GM23338 (cell line): ENCODE data around the gene COL4A1. TPM values are rescaled to one million over a fixed set of nuclear protein-coding genes. Genes with fewer than 3 reads are reported as not detected.

Experiments
- ATAC-seq: fragments of 200-7000 bp; cut with Tn5 transposase; 3 replicates; pipeline ENCODE4 v1.9.1; 2020
- DNase-seq: peaks from one replicate; pipeline ENCODE4 v3.0.0-alpha.2; 2015; ENCODE audit warnings: low spot score
- H2AFZ ChIP-seq: fragments of 200-600 bp; sonication (generic); 2 replicates; pipeline ENCODE4 v1.8.0; 2016; ENCODE audit warnings: antibody characterized with exemption, mild to moderate bottlenecking, moderate library complexity
- H3F3A ChIP-seq: fragments of 200-600 bp; sonication (generic); replicated peaks from 2 replicates; pipeline ENCODE4 v1.8.0; 2017; ENCODE audit warnings: antibody characterized with exemption, mixed run types, low read depth
- H3K27ac ChIP-seq: fragments of 200-600 bp; sonication (generic); 2 replicates; pipeline ENCODE4 v1.6.1; 2016; ENCODE audit warnings: low read depth
- H3K27me3 ChIP-seq: fragments of 200-600 bp; sonication (generic); 2 replicates; pipeline ENCODE4 v1.8.0; 2016; ENCODE audit warnings: mild to moderate bottlenecking, mixed run types, moderate library complexity; ENCODE audit not compliant: insufficient read depth
- H3K36me3 ChIP-seq: fragments of 200-600 bp; sonication (generic); 2 replicates; pipeline ENCODE4 v1.8.0; 2016; ENCODE audit warnings: mild to moderate bottlenecking; ENCODE audit not compliant: insufficient read depth
- H3K4me1 ChIP-seq: fragments of 200-600 bp; sonication (generic); 2 replicates; pipeline ENCODE4 v1.8.0; 2016; ENCODE audit warnings: mild to moderate bottlenecking, moderate library complexity; ENCODE audit not compliant: insufficient read depth
- H3K4me2 ChIP-seq: fragments of 200-600 bp; sonication (generic); 2 replicates; pipeline ENCODE4 v1.7.1; 2017; ENCODE audit warnings: mixed run types
- H3K4me3 ChIP-seq: fragments of 200-600 bp; sonication (generic); 2 replicates; pipeline ENCODE4 v1.6.1; 2016; ENCODE audit warnings: mixed run types
- H3K79me2 ChIP-seq: fragments of 200-600 bp; sonication (generic); replicated peaks from 2 replicates; pipeline ENCODE4 v1.8.0; 2017; ENCODE audit warnings: mild to moderate bottlenecking; ENCODE audit not compliant: insufficient read depth
- H3K9me2 ChIP-seq: fragments of 200-600 bp; sonication (generic); 2 replicates; pipeline ENCODE4 v1.8.0; 2017; ENCODE audit not compliant: insufficient read depth
- H4K20me1 ChIP-seq: fragments of 200-600 bp; sonication (generic); replicated peaks from 2 replicates; pipeline ENCODE4 v1.8.0; 2017; ENCODE audit warnings: mild to moderate bottlenecking; ENCODE audit not compliant: insufficient read depth
- H3K27ac Mint-ChIP-seq: 2 replicates; pipeline ENCODE4 v1.8.0; 2020; ENCODE audit warnings: inconsistent platforms, mild to moderate bottlenecking, moderate library complexity, mixed read lengths
- H3K27me3 Mint-ChIP-seq: 3 replicates; pipeline ENCODE4 v1.8.0; 2022; ENCODE audit warnings: low read depth, mild to moderate bottlenecking, moderate library complexity, mixed read lengths, inconsistent platforms; ENCODE audit not compliant: insufficient read depth, poor library complexity
- H3K36me3 Mint-ChIP-seq: 3 replicates; pipeline ENCODE4 v1.8.0; 2021; ENCODE audit warnings: low read depth, mild to moderate bottlenecking, inconsistent platforms, moderate library complexity, mixed read lengths
- H3K4me1 Mint-ChIP-seq: 3 replicates; pipeline ENCODE4 v1.8.0; 2020; ENCODE audit warnings: mild to moderate bottlenecking, inconsistent platforms, mixed read lengths
- H3K4me3 Mint-ChIP-seq: 3 replicates; pipeline ENCODE4 v1.8.0; 2021; ENCODE audit warnings: moderate library complexity, mild to moderate bottlenecking, inconsistent platforms, mixed read lengths
- H3K9me3 Mint-ChIP-seq: 3 replicates; pipeline ENCODE4 v1.8.0; 2020; ENCODE audit warnings: moderate library complexity, mild to moderate bottlenecking, inconsistent platforms, mixed read lengths
- CREB1 ChIP-seq: fragments of 250-450 bp; sonication (Bioruptor Pico); IDR thresholded peaks from 2 replicates; pipeline ENCODE4 v1.5.0; 2020; ENCODE audit warnings: low read depth, mild to moderate bottlenecking, moderate library complexity
- CTCF ChIP-seq, 2 experiments: fragments of 200-600 bp in 1 of 2; sonication (generic) in 1 of 2; conservative IDR thresholded peaks; 2 replicates each; pipeline versions ENCODE4 v1.5.1 to v1.6.1; 2016 to 2017; ENCODE audit warnings: antibody characterized with exemption in 2 of 2, low read depth in 2 of 2, mild to moderate bottlenecking in 2 of 2, moderate library complexity in 1 of 2
- ETS1 ChIP-seq: IDR thresholded peaks from 2 replicates; pipeline ENCODE4 v1.6.1; 2016; ENCODE audit warnings: antibody characterized with exemption
- EZH2 ChIP-seq: fragments of 200-600 bp; sonication (generic); IDR thresholded peaks from one replicate; pipeline ENCODE4 v1.8.0; 2017; ENCODE audit warnings: antibody characterized with exemption, mild to moderate bottlenecking, low read depth; ENCODE audit not compliant: unreplicated experiment
- EZH2phosphoT487 ChIP-seq: fragments of 200-600 bp; sonication (generic); IDR thresholded peaks from one replicate; pipeline ENCODE4 v1.8.1; 2018; ENCODE audit warnings: antibody characterized with exemption; ENCODE audit not compliant: unreplicated experiment
- JUNB ChIP-seq: IDR thresholded peaks from one replicate; pipeline ENCODE4 v1.6.1; 2016; ENCODE audit warnings: antibody characterized with exemption; ENCODE audit not compliant: unreplicated experiment
- NANOG ChIP-seq: IDR thresholded peaks from 2 replicates; pipeline ENCODE4 v1.6.1; 2016; ENCODE audit warnings: antibody characterized with exemption, borderline replicate concordance
- POLR2AphosphoS5 ChIP-seq: IDR thresholded peaks from 2 replicates; pipeline ENCODE4 v1.6.1; 2016; ENCODE audit warnings: antibody characterized with exemption, low read depth
- ZNF114 ChIP-seq: fragments of 250-450 bp; sonication (Bioruptor Pico); IDR thresholded peaks from 2 replicates; pipeline ENCODE4 v1.5.0; 2020; ENCODE audit warnings: mild to moderate bottlenecking, moderate library complexity
- ZNF331 ChIP-seq: fragments of 250-450 bp; sonication (Bioruptor Pico); IDR thresholded peaks from 2 replicates; pipeline ENCODE4 v1.5.0; 2020; ENCODE audit warnings: low read depth, mild to moderate bottlenecking, moderate library complexity
- polyA plus RNA-seq: library from polyadenylated mRNA; unstranded; fragments of >200 nt; fragmentation: Nextera tagmentation; extraction: Ambion mirVana; gene quantifications from 2 replicates; pipeline ENCODE4 v1.2.1, GENCODE V29; 2016
- total RNA-seq: library from RNA; depleted of rRNA; stranded (reverse); fragments of >200 nt; shearing (Covaris generic); gene quantifications from 2 replicates; pipeline ENCODE4 v1.2.3, GENCODE V29; 2014
- TF ChIP-seq, protein P1 (sequence below): fragments of 250-450 bp; sonication (Bioruptor Pico); IDR thresholded peaks from 2 replicates; pipeline ENCODE4 v1.5.0; 2020; ENCODE audit warnings: mild to moderate bottlenecking, moderate library complexity

Gene COL4A1
- total and polyA plus RNA-seq, 2 experiments from 2014 or later, result 39.1 to 110 TPM

DNA sequence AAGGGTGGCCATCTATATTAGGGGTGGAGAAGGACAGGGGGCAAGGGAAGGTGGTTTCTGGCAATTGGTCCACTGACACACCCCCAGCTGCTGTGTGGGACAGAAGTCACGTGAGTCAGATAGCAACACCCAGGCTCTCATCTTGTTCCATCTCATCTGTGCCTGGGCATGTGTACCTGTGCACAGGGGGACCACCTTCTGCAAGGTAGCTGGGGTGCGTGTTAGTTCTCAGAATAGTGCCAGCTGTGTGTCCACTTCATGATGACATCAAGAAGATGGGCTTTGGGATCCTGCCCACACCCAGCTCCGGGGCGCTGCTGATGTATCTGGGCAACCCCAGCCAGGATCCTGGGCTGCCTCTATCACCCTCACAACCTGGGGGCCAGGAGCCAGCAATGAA is 38.7 kb upstream of the COL4A1 start (continued):
- TF ChIP-seq ZNF114 (CRISPR knock-in tag), result no peak
- TF ChIP-seq NANOG, result no peak
- TF ChIP-seq POLR2AphosphoS5, result no peak
- no peak for TF ChIP-seq EZH2phosphoT487
- no peak for TF ChIP-seq CTCF (conservative IDR thresholded peaks at IDR 0.05; ENCODE audit: low read depth in 2 of 2)
- TF ChIP-seq ETS1, result no peak
- no peak for TF ChIP-seq ZNF331 (CRISPR knock-in tag)
- no peak for TF ChIP-seq JUNB

DNA sequence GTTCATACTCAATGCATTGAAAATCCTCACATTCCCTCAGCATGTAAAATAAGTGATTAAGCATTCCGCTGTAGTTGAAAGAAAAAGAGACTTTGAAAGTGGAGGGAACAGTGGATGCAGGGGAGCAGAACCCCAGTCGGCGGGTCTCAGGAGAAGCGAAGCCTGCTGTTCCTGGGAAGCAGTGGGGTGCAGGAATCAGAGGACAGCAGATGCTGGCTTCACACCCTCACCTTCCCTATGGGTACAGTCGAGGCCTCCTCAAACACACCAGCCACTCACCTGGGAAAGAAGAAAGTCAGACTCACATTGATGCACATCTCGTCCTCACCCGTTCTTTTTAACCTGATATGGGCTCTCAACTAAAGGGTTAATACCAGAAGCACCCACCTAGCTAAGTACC is 38.3 kb upstream of the COL4A1 start:
- Mint-ChIP-seq H3K4me1 (peaks cover 25% of the 10 kb centered on the region), H3K9me3 (no peaks in the 10 kb centered on the region), H3K36me3 (no peaks in the 10 kb centered on the region; the same call in 2 of the 3 replicates), H3K27ac (no peak overlapping the region), H3K4me3 (no peak overlapping the region), H3K27me3 (peaks cover 3% of the 10 kb centered on the region)
- Histone ChIP-seq H3K79me2 (peaks cover 32% of the 10 kb centered on the region), H3F3A (no peaks in the 10 kb centered on the region), H3K36me3 (no peaks in the 10 kb centered on the region), H3K4me1 (peaks cover 13% of the 10 kb centered on the region), H3K9me2 (no peaks in the 10 kb centered on the region), H2AFZ (no peak overlapping the region), H3K4me2 (no peak overlapping the region), H3K27ac (no peak overlapping the region), H3K4me3 (no peak overlapping the region), H4K20me1 (peaks cover 5% of the 10 kb centered on the region; the same call in 1 of the 2 replicates), H3K27me3 (no peaks in the 10 kb centered on the region)
- TF ChIP-seq ZNF331 (CRISPR knock-in tag), result no peak
- DNase-seq (no peak), ATAC-seq (no peak)

DNA sequence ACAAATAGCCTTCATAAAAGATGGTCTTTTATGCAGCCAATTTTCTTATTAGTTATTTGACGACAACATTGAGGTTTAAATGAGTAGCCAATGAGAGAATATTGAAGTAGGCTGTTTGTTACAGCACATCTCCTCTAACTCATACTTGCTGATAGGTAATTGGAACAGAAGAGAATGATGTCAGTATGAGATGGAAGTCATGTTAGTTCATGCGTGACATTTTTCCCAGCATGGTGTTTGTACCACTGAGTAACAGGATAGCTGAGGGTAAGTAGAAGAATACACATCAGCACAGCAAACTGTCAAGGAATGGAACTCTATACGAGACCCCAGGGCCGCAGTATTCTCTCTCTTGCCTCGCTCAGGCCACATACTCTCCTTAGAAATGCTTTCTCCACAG is 37.4 kb upstream of the COL4A1 start:
- Histone ChIP-seq H3K27ac (no peak overlapping the region), H3K79me2 (peaks cover 34% of the 10 kb centered on the region), H3K9me2 (no peaks in the 10 kb centered on the region), H2AFZ (no peak overlapping the region), H3K36me3 (no peaks in the 10 kb centered on the region; the same call in 1 of the 2 replicates), H3K4me3 (no peak overlapping the region), H3K4me1 (peaks cover 13% of the 10 kb centered on the region), H4K20me1 (peaks cover 9% of the 10 kb centered on the region), H3K4me2 (no peak overlapping the region), H3K27me3 (no peaks in the 10 kb centered on the region), H3F3A (no peaks in the 10 kb centered on the region)
- Mint-ChIP-seq H3K27ac (no peak overlapping the region), H3K4me3 (no peak overlapping the region), H3K27me3 (peaks cover 3% of the 10 kb centered on the region), H3K4me1 (peaks cover 27% of the 10 kb centered on the region), H3K9me3 (no peaks in the 10 kb centered on the region), H3K36me3 (no peaks in the 10 kb centered on the region; the same call in 2 of the 3 replicates)
- DNase-seq (no peak), ATAC-seq (no peak)
- TF ChIP-seq, protein P1, sequence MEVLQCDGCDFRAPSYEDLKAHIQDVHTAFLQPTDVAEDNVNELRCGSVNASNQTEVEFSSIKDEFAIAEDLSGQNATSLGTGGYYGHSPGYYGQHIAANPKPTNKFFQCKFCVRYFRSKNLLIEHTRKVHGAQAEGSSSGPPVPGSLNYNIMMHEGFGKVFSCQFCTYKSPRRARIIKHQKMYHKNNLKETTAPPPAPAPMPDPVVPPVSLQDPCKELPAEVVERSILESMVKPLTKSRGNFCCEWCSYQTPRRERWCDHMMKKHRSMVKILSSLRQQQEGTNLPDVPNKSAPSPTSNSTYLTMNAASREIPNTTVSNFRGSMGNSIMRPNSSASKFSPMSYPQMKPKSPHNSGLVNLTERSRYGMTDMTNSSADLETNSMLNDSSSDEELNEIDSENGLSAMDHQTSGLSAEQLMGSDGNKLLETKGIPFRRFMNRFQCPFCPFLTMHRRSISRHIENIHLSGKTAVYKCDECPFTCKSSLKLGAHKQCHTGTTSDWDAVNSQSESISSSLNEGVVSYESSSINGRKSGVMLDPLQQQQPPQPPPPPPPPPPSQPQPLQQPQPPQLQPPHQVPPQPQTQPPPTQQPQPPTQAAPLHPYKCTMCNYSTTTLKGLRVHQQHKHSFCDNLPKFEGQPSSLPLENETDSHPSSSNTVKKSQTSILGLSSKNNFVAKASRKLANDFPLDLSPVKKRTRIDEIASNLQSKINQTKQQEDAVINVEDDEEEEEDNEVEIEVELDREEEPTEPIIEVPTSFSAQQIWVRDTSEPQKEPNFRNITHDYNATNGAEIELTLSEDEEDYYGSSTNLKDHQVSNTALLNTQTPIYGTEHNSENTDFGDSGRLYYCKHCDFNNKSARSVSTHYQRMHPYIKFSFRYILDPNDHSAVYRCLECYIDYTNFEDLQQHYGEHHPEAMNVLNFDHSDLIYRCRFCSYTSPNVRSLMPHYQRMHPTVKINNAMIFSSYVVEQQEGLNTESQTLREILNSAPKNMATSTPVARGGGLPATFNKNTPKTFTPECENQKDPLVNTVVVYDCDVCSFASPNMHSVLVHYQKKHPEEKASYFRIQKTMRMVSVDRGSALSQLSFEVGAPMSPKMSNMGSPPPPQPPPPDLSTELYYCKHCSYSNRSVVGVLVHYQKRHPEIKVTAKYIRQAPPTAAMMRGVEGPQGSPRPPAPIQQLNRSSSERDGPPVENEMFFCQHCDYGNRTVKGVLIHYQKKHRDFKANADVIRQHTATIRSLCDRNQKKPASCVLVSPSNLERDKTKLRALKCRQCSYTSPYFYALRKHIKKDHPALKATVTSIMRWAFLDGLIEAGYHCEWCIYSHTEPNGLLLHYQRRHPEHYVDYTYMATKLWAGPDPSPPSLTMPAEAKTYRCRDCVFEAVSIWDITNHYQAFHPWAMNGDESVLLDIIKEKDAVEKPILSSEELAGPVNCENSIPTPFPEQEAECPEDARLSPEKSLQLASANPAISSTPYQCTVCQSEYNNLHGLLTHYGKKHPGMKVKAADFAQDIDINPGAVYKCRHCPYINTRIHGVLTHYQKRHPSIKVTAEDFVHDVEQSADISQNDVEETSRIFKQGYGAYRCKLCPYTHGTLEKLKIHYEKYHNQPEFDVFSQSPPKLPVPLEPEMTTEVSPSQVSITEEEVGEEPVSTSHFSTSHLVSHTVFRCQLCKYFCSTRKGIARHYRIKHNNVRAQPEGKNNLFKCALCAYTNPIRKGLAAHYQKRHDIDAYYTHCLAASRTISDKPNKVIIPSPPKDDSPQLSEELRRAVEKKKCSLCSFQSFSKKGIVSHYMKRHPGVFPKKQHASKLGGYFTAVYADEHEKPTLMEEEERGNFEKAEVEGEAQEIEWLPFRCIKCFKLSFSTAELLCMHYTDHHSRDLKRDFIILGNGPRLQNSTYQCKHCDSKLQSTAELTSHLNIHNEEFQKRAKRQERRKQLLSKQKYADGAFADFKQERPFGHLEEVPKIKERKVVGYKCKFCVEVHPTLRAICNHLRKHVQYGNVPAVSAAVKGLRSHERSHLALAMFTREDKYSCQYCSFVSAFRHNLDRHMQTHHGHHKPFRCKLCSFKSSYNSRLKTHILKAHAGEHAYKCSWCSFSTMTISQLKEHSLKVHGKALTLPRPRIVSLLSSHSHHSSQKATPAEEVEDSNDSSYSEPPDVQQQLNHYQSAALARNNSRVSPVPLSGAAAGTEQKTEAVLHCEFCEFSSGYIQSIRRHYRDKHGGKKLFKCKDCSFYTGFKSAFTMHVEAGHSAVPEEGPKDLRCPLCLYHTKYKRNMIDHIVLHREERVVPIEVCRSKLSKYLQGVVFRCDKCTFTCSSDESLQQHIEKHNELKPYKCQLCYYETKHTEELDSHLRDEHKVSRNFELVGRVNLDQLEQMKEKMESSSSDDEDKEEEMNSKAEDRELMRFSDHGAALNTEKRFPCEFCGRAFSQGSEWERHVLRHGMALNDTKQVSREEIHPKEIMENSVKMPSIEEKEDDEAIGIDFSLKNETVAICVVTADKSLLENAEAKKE (CRISPR knock-in tag), result no peak
- TF ChIP-seq JUNB (no peak), EZH2phosphoT487 (no peak), CREB1 (no peak), ZNF331 (CRISPR knock-in tag) (no peak), EZH2 (no peak)
